GM19328 (cell line): ENCODE measurements around the gene CELF5.
"Not testable (repeated sequence)": the region's sequence is repeated elsewhere in the genome, so short reads cannot be mapped to it uniquely, and the experiment has no call there.

ENCODE experiments used
- ATAC-seq: cut with Tn5 transposase; IDR thresholded peaks from one replicate; pipeline ENCODE4 v1.9.1; 2021; ENCODE audit warnings: mild to moderate bottlenecking, moderate library complexity; ENCODE audit not compliant: unreplicated experiment

CELF5 gene

GRCh38 chr19:3289971-3290569 lies 65.6 kb downstream of the CELF5 start:
- ATAC-seq = no peak

- ATAC-seq = not testable (repeated sequence)
These were observed 66.4 kb downstream of the CELF5 start for GRCh38 chr19:3290858-3291257.

GRCh38 chr19:3291644-3292043 lies 67.2 kb downstream of the CELF5 start:
- no peak for ATAC-seq

GRCh38 chr19:3292958-3293529 lies 68.6 kb downstream of the CELF5 start:
- no peak for ATAC-seq

DNA sequence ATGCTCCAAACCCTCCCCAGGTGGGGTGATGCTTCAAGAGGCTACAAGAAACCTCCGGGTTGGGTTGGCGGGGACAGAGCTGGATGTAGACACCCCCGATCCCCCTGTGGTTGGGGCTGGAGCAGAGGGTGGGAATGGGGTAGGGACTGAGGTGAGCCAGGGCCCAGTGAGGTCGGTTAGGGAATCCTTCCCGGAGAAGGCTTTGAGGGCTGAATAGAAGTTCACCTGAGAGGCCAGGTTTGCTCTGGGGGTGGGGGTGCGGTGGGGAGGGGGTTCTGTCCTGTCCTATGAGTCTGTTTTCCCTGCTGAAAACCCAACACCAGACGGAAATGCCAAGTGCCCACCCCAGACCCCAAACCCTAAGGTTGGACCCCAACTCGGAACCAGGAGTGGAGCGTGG lies 69.1 kb downstream of the CELF5 start:
- ATAC-seq = no peak

DNA sequence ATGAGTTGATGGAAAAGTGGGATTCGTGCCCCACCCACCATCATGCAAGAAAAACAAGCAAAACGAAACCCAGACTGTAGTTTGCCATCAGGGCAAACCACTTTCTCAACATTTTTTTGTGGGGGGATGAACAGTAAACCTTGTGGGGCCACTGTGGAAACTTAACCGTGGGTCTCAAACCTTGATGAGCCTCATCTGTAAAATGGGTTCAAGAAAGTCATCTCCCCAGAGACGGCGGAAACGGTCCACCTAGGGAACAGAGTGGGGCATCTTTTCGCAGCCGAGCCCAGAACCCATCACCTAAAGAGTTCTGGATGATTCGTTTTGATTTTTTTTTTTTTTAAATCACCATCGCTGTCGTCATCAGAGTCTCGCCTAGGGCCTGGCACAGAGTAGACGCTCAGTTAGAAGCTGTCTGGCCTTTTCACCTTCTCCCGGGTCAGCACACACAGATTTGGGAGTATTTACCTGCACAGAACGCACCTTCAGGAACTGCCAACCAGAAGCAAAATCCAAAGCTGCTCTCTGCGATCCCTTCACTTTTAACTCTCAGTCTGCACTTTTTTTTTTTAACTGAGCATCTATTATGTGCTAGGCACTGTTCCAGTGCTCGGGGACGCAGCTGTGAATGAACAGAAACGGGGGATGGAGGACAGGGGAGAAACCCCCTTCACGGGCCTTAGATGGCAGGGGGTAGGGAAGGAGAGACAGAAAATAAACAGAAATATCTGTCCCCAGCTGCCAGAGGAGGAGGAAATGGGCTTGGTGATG lies 69.8 kb downstream of the CELF5 start:
- ATAC-seq = no peak

DNA sequence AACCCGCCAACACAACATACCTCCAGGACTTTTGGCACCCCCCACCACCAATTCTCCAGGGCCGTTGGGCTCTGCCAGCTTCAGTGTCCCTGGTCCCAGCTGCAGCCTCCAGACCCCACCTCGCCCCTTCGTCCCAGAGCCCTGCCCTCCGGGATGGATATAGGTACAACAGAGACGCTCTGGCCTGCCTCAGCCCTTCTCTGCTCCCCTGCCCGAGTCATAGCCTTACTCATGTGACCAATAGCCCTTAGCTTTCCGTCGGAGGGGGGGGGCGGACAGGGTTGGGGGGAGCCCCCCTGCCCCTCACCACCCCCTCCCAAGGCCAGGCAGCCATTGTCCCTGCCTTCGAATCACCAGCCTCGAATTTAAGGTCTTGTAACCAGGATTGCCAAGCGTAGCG lies 71.1 kb downstream of the CELF5 start:
- ATAC-seq = no peak

GRCh38 chr19:3296034-3296433 lies 71.6 kb downstream of the CELF5 start:
- ATAC-seq = no peak

DNA sequence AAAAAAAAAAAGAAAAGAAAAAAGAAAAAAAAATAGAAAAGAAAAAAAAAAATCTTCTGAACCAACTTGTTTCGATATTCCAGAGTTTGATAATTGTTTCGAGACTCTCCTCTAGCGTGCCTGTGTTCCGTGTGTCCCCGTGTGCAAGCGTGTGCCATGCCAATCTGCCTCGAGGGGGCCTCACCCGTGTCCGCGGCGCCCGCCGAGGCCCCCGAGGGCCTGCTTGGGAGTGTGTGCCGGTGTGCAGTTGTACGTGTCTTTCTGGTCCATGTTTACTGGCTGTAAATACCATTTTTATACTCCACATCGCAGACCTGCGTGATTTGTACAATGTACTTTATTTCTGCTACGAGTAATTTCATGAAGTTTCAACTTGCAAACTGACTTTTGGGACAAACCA lies 72.0 kb downstream of the CELF5 start:
- ATAC-seq = no peak

DNA sequence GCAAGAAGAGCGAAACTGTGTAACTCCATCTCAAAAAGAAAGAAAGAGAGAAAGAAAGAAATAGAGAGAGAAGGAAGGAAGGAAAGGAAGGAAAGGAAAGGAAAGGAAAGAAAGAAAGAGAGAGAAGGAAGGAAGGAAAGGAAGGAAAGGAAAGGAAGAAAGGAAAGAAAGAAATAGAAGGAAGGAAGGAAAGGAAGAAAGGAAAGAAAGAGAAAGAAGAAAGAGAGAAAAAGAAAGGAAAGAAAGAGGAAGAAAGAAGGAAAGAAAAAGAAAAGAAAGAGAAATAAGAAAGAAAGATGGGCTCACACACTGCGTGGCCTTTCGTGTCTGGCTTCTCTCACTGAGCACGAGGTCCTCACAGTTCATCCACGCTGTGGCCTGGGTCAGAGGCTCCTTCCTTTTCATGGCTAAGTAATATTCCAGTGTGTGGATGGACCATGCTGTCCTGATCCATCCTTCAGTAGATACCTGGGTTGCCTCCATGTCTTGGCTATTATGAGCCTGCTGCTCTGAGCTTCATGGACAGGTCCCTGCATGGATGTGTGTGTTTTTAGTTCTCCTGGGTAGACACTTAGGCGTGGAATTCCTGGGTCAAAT lies 74.5 kb downstream of the CELF5 start:
- no peak for ATAC-seq

- ATAC-seq = not testable (repeated sequence)
These were observed 76.1 kb downstream of the CELF5 start for GRCh38 chr19:3300566-3300965.

GRCh38 chr19:3302755-3303154 lies 78.3 kb downstream of the CELF5 start:
- no peak for ATAC-seq

- no peak for ATAC-seq
These were observed 80.5 kb downstream of the CELF5 start for GRCh38 chr19:3304871-3305423.

DNA sequence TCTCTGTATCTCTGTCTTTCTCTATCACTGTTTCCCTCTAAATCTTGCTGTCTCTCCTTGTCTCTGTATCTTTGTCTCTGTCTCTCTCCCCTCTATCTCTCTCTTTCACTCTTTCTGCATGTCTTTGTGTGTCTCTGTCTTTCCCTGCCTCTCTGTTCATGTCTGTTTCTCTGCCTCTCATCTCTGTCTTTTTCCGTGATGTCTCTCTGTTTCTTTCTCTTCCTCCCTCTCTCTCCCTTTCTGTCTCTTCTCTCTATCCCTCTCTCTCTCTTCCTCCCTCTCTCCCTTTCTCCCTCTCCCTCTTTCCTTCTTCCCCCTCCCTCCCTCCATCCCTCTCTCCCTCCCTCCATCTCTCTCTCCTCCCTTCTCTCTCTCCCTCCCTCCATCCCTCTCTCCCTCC lies 85.3 kb downstream of the CELF5 start:
- ATAC-seq = no peak

DNA sequence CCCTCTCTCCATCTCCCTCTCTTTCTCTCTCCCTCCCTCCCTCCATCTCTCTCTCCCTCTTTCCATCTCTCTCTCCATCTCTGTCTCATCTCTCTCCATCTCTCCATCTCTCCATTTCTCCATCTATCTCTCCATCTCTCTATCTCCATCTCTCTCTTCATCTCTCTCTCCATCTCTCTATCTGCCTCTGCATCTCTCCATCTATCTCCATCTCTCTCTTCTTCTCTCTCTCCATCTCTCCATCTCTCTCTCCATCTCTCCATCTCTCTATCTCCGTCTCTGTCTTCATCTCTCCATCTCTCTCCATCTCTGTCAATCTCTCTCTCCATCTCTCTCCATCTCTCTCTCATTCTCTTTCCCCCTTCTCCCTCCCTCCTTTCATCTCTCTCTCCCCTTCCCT lies 85.8 kb downstream of the CELF5 start:
- ATAC-seq = no peak

DNA sequence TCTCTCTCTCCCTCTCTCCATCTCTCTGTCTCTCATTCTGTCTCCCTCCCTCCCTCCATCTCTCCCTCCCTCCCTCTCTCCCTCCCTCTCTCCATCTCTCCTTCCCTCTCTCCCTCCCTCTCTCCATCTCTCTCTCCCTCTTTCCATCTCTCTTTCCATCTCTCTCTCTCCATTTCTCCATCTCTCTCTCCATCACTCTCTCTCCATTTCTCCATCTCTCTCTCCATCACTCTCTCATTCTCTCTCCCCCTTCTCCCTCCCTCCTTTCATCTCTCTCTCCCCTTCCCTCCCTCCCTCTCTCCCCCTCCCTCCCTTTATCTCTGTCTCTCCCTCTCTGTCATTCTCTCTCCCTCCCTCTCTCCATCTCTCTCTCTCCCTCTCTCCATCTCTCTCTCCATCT lies 86.2 kb downstream of the CELF5 start:
- no peak for ATAC-seq

- no peak for ATAC-seq
These were observed 88.7 kb downstream of the CELF5 start for GRCh38 chr19:3313199-3313575.

DNA sequence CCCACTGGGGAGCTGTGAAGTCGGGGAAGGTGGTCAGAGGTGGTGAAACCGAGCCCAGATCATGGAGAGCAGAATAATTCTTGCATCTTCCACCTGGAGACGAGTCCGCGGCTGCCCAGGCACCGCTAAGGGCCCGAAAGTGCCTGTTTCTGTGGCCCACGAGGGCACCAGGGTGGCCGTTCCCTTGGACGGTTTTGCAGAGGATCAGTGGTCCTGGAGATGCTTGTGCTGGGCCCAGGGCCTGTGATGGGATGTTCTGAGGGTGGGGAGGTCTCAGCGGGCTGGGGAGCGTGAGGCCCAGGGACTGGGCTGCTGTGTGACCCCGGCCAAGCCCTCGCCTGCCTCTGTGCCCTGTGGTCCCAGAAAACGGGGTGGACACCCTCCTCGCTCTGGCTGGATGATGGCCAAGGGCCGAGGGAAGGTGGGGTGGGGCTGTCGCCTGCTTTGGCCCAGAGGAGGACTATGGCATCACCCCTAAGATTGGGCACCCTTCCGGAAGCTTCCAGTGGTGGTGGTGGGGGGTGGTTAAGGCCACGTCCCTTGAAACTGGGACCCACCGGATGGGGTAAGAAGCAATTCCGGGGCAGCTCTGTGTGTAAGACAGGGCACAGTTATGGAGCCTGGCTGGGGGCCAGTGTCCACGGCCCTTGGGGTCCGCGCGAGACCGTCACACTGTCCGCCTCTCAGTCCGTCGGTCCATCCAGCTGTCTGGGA lies 90.7 kb downstream of the CELF5 start:
- no peak for ATAC-seq

DNA sequence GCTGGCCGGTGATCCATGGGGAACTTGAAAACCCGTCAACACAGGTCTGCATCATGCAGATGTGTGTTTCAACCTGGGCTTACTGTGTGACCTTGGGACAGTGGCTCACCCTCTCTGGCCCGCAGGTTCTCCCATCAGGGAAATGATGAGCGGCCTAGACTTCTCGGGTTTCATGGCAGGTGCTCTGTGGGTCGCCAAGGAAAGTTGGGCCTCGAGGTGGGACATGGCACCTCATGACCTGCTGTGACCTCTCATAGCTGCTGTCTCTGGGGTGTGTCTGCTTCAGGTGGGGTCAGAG lies 91.2 kb downstream of the CELF5 start:
- ATAC-seq = no peak

DNA sequence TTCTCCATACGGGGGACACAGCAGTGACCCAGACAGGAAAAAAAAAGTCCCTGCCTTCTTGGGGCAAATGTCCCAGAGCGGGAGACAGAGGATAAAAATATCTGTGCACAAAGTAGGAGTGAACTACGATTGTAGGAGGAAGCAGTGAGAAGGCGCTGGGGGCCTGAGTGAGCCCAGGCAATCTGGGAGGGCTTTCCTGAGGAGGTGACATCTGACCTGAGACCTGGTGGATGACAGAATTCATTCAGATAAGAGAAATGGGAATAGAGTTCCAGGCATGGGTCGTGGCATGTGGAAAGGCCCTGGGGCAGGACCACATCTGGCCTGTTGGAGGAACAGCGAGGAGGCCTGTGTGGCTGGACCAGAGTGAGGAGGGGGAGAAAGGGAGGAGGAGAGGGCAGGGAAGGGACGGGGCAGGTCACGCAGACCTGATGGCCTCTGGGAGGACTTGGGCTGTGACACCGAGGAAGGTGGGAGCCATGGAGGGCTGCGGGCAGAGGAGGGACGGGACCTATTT lies 91.7 kb downstream of the CELF5 start:
- ATAC-seq = no peak

GRCh38 chr19:3316659-3317207 lies 92.3 kb downstream of the CELF5 start:
- no peak for ATAC-seq
